Measurements from ENCODE around the gene NPY1R. TPM values are rescaled to one million over a fixed set of nuclear protein-coding genes. Genes with fewer than 3 reads are reported as not detected.

The NPY1R gene
- total and polyA plus RNA-seq, 10 of the 15 experiments (the other 5 are each of a cell fraction or from before 2014, with no cell fraction given) = not detected

DNA sequence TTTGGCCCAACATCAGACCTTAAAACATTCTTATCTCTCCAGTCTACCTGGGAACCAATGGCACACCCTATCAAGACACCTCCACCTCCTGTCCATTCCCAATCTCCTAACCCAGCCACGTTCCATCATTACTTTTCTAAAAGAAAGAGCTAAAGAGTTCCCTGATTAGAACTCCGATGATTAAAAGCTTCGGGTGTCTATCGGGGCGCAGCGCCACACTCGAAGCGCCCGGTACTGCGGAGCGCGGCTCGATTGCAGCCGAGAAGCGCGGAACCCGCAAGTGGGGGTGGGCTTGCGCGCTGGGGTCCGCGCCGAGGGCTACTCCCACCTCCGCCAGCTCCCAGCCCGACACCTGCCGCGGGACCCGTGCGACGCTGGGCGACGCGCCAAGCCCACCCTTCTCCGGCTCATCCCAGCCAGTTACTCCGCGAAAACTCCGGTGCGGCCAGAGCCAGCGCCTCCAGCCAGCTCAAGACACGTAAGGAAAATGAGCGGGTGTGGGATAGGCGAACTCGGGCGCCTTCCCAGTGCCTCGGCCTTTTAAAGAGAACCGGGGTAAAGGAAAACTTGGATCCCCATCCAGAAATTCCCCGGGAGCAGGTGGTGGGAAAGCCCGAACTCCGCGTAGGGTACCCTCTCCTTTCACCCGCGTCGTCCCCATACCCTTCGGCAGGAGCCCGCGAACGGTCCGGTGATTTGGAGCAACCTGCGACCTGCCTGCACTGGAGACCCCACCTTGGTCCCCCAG, 593 bp downstream of the NPY1R start:
- ATAC-seq (no peak), FAIRE-seq (no peak), DNase-seq (ENCODE audit: low read depth, low spot score) (no peak)
- H3K9me3 ChIP-seq (replicated peaks; ENCODE audit: control insufficient read depth, insufficient read depth, low read length) = no peaks in the 10 kb centered on the region
- peaks cover 5 to 11% of the 10 kb centered on the region in 2 experiments for H3K27me3 ChIP-seq (replicated peaks in 1 of 2; ENCODE audit: control insufficient read depth in 2 of 2, insufficient read depth in 2 of 2, low read length in 1 of 2)
- intact Hi-C loops (cut with micrococcal nuclease; ENCODE audit: unreplicated experiment) = loop anchor here (1.0 kb wide), 3 partner anchors 224 to 835 kb away; no protein-coding TSS in a partner anchor
- H3K79me2 ChIP-seq (ENCODE audit: control insufficient read depth, insufficient read depth, low read length) = no peaks in the 10 kb centered on the region
- no peaks in the 10 kb centered on the region for H3K36me3 ChIP-seq (ENCODE audit: control insufficient read depth in 2 of 2, insufficient read depth in 2 of 2, low read length in 1 of 2)
- CTCF ChIA-PET = interaction anchor here (1.0 to 1.3 kb wide), 3 partner anchors 8 to 223 kb away, joined by 3 to 5 read pairs (median 4); no protein-coding TSS in a partner anchor
- H3K4me2 ChIP-seq (ENCODE audit: control insufficient read depth, insufficient read depth) = peak overlapping the region; percentile 81; the same call in 1 of the 2 replicates
- no peak for TF ChIP-seq FOXK2 (IDR thresholded peaks at IDR 0.05)
- TF ChIP-seq TCF3 (IDR thresholded peaks at IDR 0.05; ENCODE audit: borderline replicate concordance, insufficient read depth, low read depth, low read length) = no peak
- TF ChIP-seq HDGF (IDR thresholded peaks at IDR 0.05) = no peak
- TF ChIP-seq KAT2A (conservative IDR thresholded peaks at IDR 0.05; ENCODE audit: control insufficient read depth, low read depth, low read length) = no peak
- no peak for TF ChIP-seq BHLHE40 (IDR thresholded peaks at IDR 0.05; ENCODE audit: borderline replicate concordance in 1 of 2, low read depth in 2 of 2, low read length in 1 of 2)
- no peak for TF ChIP-seq HDAC6 (IDR thresholded peaks at IDR 0.05; ENCODE audit: unreplicated experiment)
- TF ChIP-seq SMC3 (IDR thresholded peaks at IDR 0.05; ENCODE audit: borderline replicate concordance, low read length) = no peak
- no peak for TF ChIP-seq NFYB (IDR thresholded peaks at IDR 0.05; ENCODE audit: insufficient read depth, low read depth, low read length)
- no peak for TF ChIP-seq CHD1 (IDR thresholded peaks at IDR 0.05; ENCODE audit: low read depth, low read length)
- no peak for TF ChIP-seq GABPA (IDR thresholded peaks at IDR 0.05; ENCODE audit: low read depth)
- no peak for TF ChIP-seq SREBF2 (IDR thresholded peaks at IDR 0.05; ENCODE audit: low read length)
- no peak for TF ChIP-seq ZNF622 (IDR thresholded peaks at IDR 0.05)
- TF ChIP-seq PAX5 (IDR thresholded peaks at IDR 0.05; ENCODE audit: borderline replicate concordance, low read depth, low read length) = no peak
- H2AFZ ChIP-seq (ENCODE audit: control insufficient read depth, low read depth, low read length) = no peak overlapping the region
- SMC1A ChIA-PET (ENCODE audit: uncharacterized antibody, unreplicated experiment) = interaction anchor here (1.0 to 1.1 kb wide), 2 partner anchors 9 to 290 kb away, joined by 3 read pairs; no protein-coding TSS in a partner anchor
- 38% methylated on average over 54 of the region's 58 CpGs for WGBS (ENCODE audit: insufficient coverage, insufficient replicate concordance, low lambda C conversion rate, missing lambda C conversion rate)
- POLR2A ChIA-PET = no interaction called here
- RAD21 ChIA-PET (ENCODE audit: unreplicated experiment) = interaction anchor here (1.6 kb wide), 1 partner anchor 171 kb away, joined by 3 read pairs; no protein-coding TSS in a partner anchor
- no TSS peak for BruUV-seq (replicated peaks)
- no peak overlapping the region for H3K9ac ChIP-seq (ENCODE audit: control insufficient read depth, insufficient read depth, low read length)
- no peaks in the 10 kb centered on the region for H3K4me1 ChIP-seq (ENCODE audit: control insufficient read depth, insufficient read depth, low read length)
- H3K27ac ChIP-seq (ENCODE audit: control insufficient read depth, insufficient read depth) = no peak overlapping the region
- H3K4me3 ChIP-seq = no peak overlapping the region
- H4K20me1 ChIP-seq (ENCODE audit: control insufficient read depth, insufficient read depth) = no peaks in the 10 kb centered on the region
- in situ Hi-C loops (cut with MboI) = loop anchor here (5.0 to 10.0 kb wide), 3 partner anchors 215 to 827 kb away; no protein-coding TSS in a partner anchor
